Panc1 (cell line): ENCODE measurements around the gene E4F1. TPM values are rescaled to one million over a fixed set of nuclear protein-coding genes. Genes with fewer than 3 reads are reported as not detected.

Source experiments
- ATAC-seq: fragments of 200-7000 bp; cut with Tn5 transposase; 2 replicates; pipeline ENCODE4 v1.9.1; 2020; ENCODE audit warnings: mild to moderate bottlenecking, moderate library complexity
- BruUV-seq: library from RNA; stranded (reverse); fragments of 400-500 nt; replicated peaks from 2 replicates; lab custom pipeline; 2021; lab: Mats Ljungman, UMichigan
- CTCF ChIA-PET: fragments of 300-600 bp; sonication (Branson Sonifier 250); formaldehyde crosslinking; loops from one replicate; lab custom pipeline; 2022; ENCODE audit warnings: antibody characterized with exemption; lab: Charles Lee
- POLR2A ChIA-PET: fragments of 300-600 bp; sonication (Branson Sonifier 250); formaldehyde crosslinking; loops from one replicate; lab custom pipeline; 2022; ENCODE audit warnings: antibody characterized with exemption; lab: Charles Lee
- DNase-seq: peaks from one replicate; pipeline ENCODE4 v3.0.0-alpha.2; 2010; ENCODE audit warnings: low read depth, low spot score
- H3K27ac ChIP-seq: 2 replicates; pipeline ENCODE4 v1.5.1; 2011; ENCODE audit warnings: mild to moderate bottlenecking, low read length, inconsistent platforms
- H3K27me3 ChIP-seq: fragments of 200-500 bp; sonication (Bioruptor generic); 2 replicates; pipeline ENCODE4 v1.6.0; 2014; ENCODE audit warnings: low read length, inconsistent platforms; ENCODE audit not compliant: control insufficient read depth, insufficient read depth
- H3K36me3 ChIP-seq: fragments of 200-500 bp; sonication (Bioruptor generic); 2 replicates; pipeline ENCODE4 v1.5.1; 2014; ENCODE audit warnings: inconsistent platforms, mild to moderate bottlenecking, low read length, moderate library complexity; ENCODE audit not compliant: control insufficient read depth, insufficient read depth
- H3K4me1 ChIP-seq: 2 replicates; pipeline ENCODE4 v1.5.1; 2011; ENCODE audit warnings: inconsistent platforms, mild to moderate bottlenecking, low read length, moderate library complexity; ENCODE audit not compliant: control insufficient read depth, insufficient read depth
- H3K4me3 ChIP-seq, 2 experiments: 2 replicates each; pipeline ENCODE4 v1.5.1; 2011 to 2012; ENCODE audit warnings: low read depth in 2 of 2, low read length in 2 of 2, mild to moderate bottlenecking in 2 of 2, inconsistent platforms in 1 of 2, moderate library complexity in 1 of 2
- H3K9me3 ChIP-seq: fragments of 200-500 bp; sonication (Bioruptor generic); 2 replicates; pipeline ENCODE4 v1.5.1; 2014; ENCODE audit warnings: low read depth, mild to moderate bottlenecking, inconsistent platforms, low read length, moderate library complexity; ENCODE audit not compliant: control insufficient read depth, insufficient read depth
- CTCF ChIP-seq: fragments of 450-650 bp; IDR thresholded peaks from 2 replicates; pipeline ENCODE4 v1.5.1; 2017; ENCODE audit warnings: mild to moderate bottlenecking
- POLR2AphosphoS5 ChIP-seq: IDR thresholded peaks from 2 replicates; pipeline ENCODE4 v1.6.1; 2012; ENCODE audit warnings: mild to moderate bottlenecking, low read depth, low read length, moderate library complexity
- REST ChIP-seq, 2 experiments: IDR thresholded peaks; 2 replicates each; pipeline ENCODE4 v1.6.1; 2011 to 2012; ENCODE audit warnings: low read depth in 2 of 2, control low read depth in 1 of 2, low read length in 1 of 2, mild to moderate bottlenecking in 1 of 2, moderate library complexity in 1 of 2; ENCODE audit not compliant: insufficient read depth in 1 of 2
- SIN3A ChIP-seq: IDR thresholded peaks from 2 replicates; pipeline ENCODE4 v1.6.1; 2012; ENCODE audit warnings: low read depth, mild to moderate bottlenecking, low read length, moderate library complexity, borderline replicate concordance; ENCODE audit not compliant: insufficient read depth
- TCF7L2 ChIP-seq: IDR thresholded peaks from 2 replicates; pipeline ENCODE4 v1.6.1; 2011; ENCODE audit warnings: mild to moderate bottlenecking, low read depth, low read length, inconsistent platforms
- in situ Hi-C: cut with HindIII; loops from 2 replicates; pipeline ENCODE4 v1.10.0; 2016; ENCODE audit warnings: low sequenced_read_pairs, low pct_unique_long_range_greater_than_20kb
- intact Hi-C: fragments of 100-400 bp; cut with micrococcal nuclease; formaldehyde crosslinking; loops from one replicate; pipeline ENCODE4 v1.10.0; 2022; ENCODE audit not compliant: unreplicated experiment
- total RNA-seq: library from RNA; stranded (reverse); gene quantifications from one replicate; pipeline ENCODE4 v1.2.1, GENCODE V29; 2021; ENCODE audit not compliant: unreplicated experiment

The E4F1 gene
- total RNA-seq, 1 experiment from 2014 or later = 50.8 TPM

- ChIA-PET CTCF (no interaction called here), POLR2A (no interaction called here)
- no peaks in the 10 kb centered on the region for H3K36me3 ChIP-seq
- H3K27me3 ChIP-seq = no peaks in the 10 kb centered on the region
- DNase-seq (no peak), ATAC-seq (no peak)
- BruUV-seq = no TSS peak
- no peaks in the 10 kb centered on the region for H3K9me3 ChIP-seq
- TF ChIP-seq SIN3A (no peak), REST (IDR thresholded peaks at IDR 0.05; ENCODE audit: insufficient read depth in 1 of 2, low read depth in 2 of 2, low read length in 1 of 2) (no peak), TCF7L2 (no peak), POLR2AphosphoS5 (no peak; the same call in 1 of the 2 replicates), CTCF (no peak)
- intact Hi-C loops = no loop called here
- H3K27ac ChIP-seq = no peak overlapping the region
- no peak overlapping the region for H3K4me3 ChIP-seq
- in situ Hi-C loops = no loop called here
- H3K4me1 ChIP-seq = peaks cover 7% of the 10 kb centered on the region
Measured at GRCh38 chr16:2271848-2272461, 48.6 kb downstream of the E4F1 start.

- no peak for TF ChIP-seq TCF7L2
- TF ChIP-seq SIN3A = no peak
- TF ChIP-seq CTCF = no peak
- TF ChIP-seq POLR2AphosphoS5 = no peak
- no peak for TF ChIP-seq REST (IDR thresholded peaks at IDR 0.05; ENCODE audit: insufficient read depth in 1 of 2, low read depth in 2 of 2, low read length in 1 of 2)
- Histone ChIP-seq H3K27me3 (no peaks in the 10 kb centered on the region), H3K27ac (no peak overlapping the region), H3K9me3 (no peaks in the 10 kb centered on the region), H3K4me1 (peaks cover 7% of the 10 kb centered on the region), H3K4me3 (no peak overlapping the region), H3K36me3 (no peaks in the 10 kb centered on the region)
- no TSS peak for BruUV-seq
- ATAC-seq = no peak
- intact Hi-C loops = no loop called here
- ChIA-PET CTCF (no interaction called here), POLR2A (no interaction called here)
- in situ Hi-C loops = no loop called here
- DNase-seq = no peak
Measured at GRCh38 chr16:2273484-2273883, 50.1 kb downstream of the E4F1 start.
